OCI-LY1 (cell line): ENCODE data around the gene UGT1A9.

Source experiments
- H2AFZ ChIP-seq: fragments of 200-600 bp; sonication (generic), shearing (Covaris generic); 2 replicates; pipeline ENCODE4 v1.6.0; 2014; ENCODE audit warnings: antibody characterized with exemption, mild to moderate bottlenecking, low read length
- H3F3A ChIP-seq: fragments of 200-600 bp; sonication (generic), shearing (Covaris generic); 2 replicates; pipeline ENCODE4 v1.6.0; 2014; ENCODE audit warnings: mild to moderate bottlenecking, antibody characterized with exemption, low read length, moderate library complexity; ENCODE audit not compliant: insufficient read depth
- H3K27ac ChIP-seq: fragments of 200-600 bp; sonication (generic); 2 replicates; pipeline ENCODE4 v1.5.1; 2014; ENCODE audit warnings: low read length, mixed run types, mild to moderate bottlenecking, low read depth; ENCODE audit not compliant: poor library complexity, severe bottlenecking
- H3K27me3 ChIP-seq: fragments of 200-600 bp; sonication (generic); 2 replicates; pipeline ENCODE4 v1.6.0; 2014; ENCODE audit warnings: antibody characterized with exemption, mild to moderate bottlenecking, low read length, moderate library complexity; ENCODE audit not compliant: insufficient read depth
- H3K36me3 ChIP-seq: fragments of 200-600 bp; sonication (generic); 2 replicates; pipeline ENCODE4 v1.6.1; 2014; ENCODE audit warnings: mild to moderate bottlenecking, antibody characterized with exemption, low read length, moderate library complexity, mixed read lengths; ENCODE audit not compliant: insufficient read depth
- H3K4me1 ChIP-seq: fragments of 200-600 bp; sonication (generic); 2 replicates; pipeline ENCODE4 v1.5.1; 2014; ENCODE audit warnings: mild to moderate bottlenecking, low read length, moderate library complexity; ENCODE audit not compliant: insufficient read depth, severe bottlenecking
- H3K4me2 ChIP-seq: fragments of 200-600 bp; sonication (generic), shearing (Covaris generic); 2 replicates; pipeline ENCODE4 v1.6.1; 2014; ENCODE audit warnings: low read length
- H3K4me3 ChIP-seq: fragments of 200-600 bp; sonication (generic); 2 replicates; pipeline ENCODE4 v1.5.1; 2014; ENCODE audit warnings: low read length, low read depth, mild to moderate bottlenecking, mixed read lengths; ENCODE audit not compliant: poor library complexity, severe bottlenecking
- H3K79me2 ChIP-seq: fragments of 200-600 bp; shearing (Covaris generic); 2 replicates; pipeline ENCODE4 v1.6.1; 2016; ENCODE audit warnings: mixed run types, low read length, mixed read lengths; ENCODE audit not compliant: insufficient read depth
- H3K9ac ChIP-seq: fragments of 200-600 bp; sonication (generic), shearing (Covaris generic); 2 replicates; pipeline ENCODE4 v1.6.1; 2014; ENCODE audit warnings: mild to moderate bottlenecking, low read length, mixed read lengths
- H3K9me2 ChIP-seq: fragments of 200-600 bp; sonication (generic), shearing (Covaris generic); 2 replicates; pipeline ENCODE4 v1.6.1; 2014; ENCODE audit warnings: low read depth, mild to moderate bottlenecking, low read length, mixed read lengths
- H3K9me3 ChIP-seq: fragments of 200-600 bp; shearing (Covaris generic); 2 replicates; pipeline ENCODE4 v1.6.1; 2014; ENCODE audit warnings: low read length, mixed read lengths
- H4K20me1 ChIP-seq: fragments of 200-600 bp; sonication (generic), shearing (Covaris generic); 2 replicates; pipeline ENCODE4 v1.6.0; 2016; ENCODE audit warnings: mild to moderate bottlenecking, low read length; ENCODE audit not compliant: insufficient read depth
- EZH2 ChIP-seq: fragments of 200-600 bp; sonication (generic), shearing (Covaris generic); IDR thresholded peaks from 2 replicates; pipeline ENCODE4 v1.8.0; 2017; ENCODE audit warnings: borderline replicate concordance, mixed run types, mild to moderate bottlenecking, antibody characterized with exemption, low read length, moderate library complexity, mixed read lengths
- TF ChIP-seq, protein P1 (sequence below): fragments of 200-600 bp; sonication (generic), shearing (Covaris generic); IDR thresholded peaks from 2 replicates; pipeline ENCODE4 v1.5.1; 2017; ENCODE audit warnings: mild to moderate bottlenecking, antibody characterized with exemption, low read length, moderate library complexity, mixed read lengths

UGT1A9 gene

DNA sequence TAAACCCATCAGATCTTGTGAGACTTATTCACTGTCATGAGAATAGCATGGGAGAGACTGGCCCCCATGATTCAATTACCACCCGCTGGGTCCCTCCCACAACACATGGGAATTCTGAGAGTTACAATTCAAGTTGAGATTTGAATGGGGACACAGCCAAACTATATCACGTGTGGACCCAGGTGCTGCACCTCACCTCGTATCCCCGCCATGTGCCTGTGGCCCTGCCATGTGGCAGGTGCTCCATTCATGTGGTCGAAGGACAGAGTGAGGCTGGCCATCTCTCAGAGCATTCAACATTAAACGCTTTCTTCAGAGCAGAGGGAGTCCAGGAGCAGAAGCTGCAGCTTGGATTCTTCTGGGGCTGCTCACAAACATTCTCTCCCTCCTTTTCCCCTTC lies 138.7 kb downstream of the UGT1A9 start:
- no peak overlapping the region for H3K4me3 ChIP-seq
- H3K36me3 ChIP-seq: no peaks in the 10 kb centered on the region; the same call in 1 of the 2 replicates
- no peak overlapping the region for H2AFZ ChIP-seq
- H3F3A ChIP-seq: no peaks in the 10 kb centered on the region
- TF ChIP-seq EZH2: no peak
- TF ChIP-seq, protein P1, sequence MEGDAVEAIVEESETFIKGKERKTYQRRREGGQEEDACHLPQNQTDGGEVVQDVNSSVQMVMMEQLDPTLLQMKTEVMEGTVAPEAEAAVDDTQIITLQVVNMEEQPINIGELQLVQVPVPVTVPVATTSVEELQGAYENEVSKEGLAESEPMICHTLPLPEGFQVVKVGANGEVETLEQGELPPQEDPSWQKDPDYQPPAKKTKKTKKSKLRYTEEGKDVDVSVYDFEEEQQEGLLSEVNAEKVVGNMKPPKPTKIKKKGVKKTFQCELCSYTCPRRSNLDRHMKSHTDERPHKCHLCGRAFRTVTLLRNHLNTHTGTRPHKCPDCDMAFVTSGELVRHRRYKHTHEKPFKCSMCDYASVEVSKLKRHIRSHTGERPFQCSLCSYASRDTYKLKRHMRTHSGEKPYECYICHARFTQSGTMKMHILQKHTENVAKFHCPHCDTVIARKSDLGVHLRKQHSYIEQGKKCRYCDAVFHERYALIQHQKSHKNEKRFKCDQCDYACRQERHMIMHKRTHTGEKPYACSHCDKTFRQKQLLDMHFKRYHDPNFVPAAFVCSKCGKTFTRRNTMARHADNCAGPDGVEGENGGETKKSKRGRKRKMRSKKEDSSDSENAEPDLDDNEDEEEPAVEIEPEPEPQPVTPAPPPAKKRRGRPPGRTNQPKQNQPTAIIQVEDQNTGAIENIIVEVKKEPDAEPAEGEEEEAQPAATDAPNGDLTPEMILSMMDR: no peak
- H3K9ac ChIP-seq: no peak overlapping the region
- no peaks in the 10 kb centered on the region for H3K4me1 ChIP-seq
- no peaks in the 10 kb centered on the region for H3K9me2 ChIP-seq
- no peaks in the 10 kb centered on the region for H4K20me1 ChIP-seq
- no peaks in the 10 kb centered on the region for H3K27me3 ChIP-seq
- no peaks in the 10 kb centered on the region for H3K79me2 ChIP-seq
- H3K27ac ChIP-seq: no peak overlapping the region
- H3K4me2 ChIP-seq: no peak overlapping the region
- no peaks in the 10 kb centered on the region for H3K9me3 ChIP-seq

DNA sequence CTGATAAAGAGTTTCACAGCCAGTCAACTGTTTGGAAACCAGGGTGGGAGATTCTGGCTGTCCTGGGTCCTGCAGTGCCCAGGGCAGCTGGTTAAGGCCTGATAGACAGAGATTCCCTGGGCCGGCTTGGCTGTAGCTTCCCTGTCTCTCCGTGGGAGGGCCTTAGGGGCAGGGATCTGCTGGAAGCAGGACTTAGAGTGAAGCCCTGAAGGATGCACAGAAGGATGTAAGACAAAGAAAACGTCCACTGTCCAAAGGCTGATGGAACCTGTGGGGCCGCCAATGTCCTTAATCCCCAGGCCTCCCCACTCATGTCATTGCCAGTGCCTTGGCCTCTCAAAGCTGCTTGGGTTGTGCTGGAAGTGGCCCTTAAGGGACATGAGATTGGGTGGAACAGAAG lies 139.4 kb downstream of the UGT1A9 start:
- H3K36me3 ChIP-seq: no peaks in the 10 kb centered on the region; the same call in 1 of the 2 replicates
- TF ChIP-seq, protein P1: no peak
- TF ChIP-seq EZH2: no peak
- H4K20me1 ChIP-seq: no peaks in the 10 kb centered on the region
- H2AFZ ChIP-seq: no peak overlapping the region
- no peaks in the 10 kb centered on the region for H3K9me3 ChIP-seq
- no peaks in the 10 kb centered on the region for H3K27me3 ChIP-seq
- no peak overlapping the region for H3K27ac ChIP-seq
- H3K4me1 ChIP-seq: no peaks in the 10 kb centered on the region
- no peak overlapping the region for H3K4me2 ChIP-seq
- H3K4me3 ChIP-seq: no peak overlapping the region
- no peaks in the 10 kb centered on the region for H3K9me2 ChIP-seq
- H3K79me2 ChIP-seq: no peaks in the 10 kb centered on the region
- no peak overlapping the region for H3K9ac ChIP-seq
- no peaks in the 10 kb centered on the region for H3F3A ChIP-seq

- H3K36me3 ChIP-seq: no peaks in the 10 kb centered on the region; the same call in 1 of the 2 replicates
- H3K4me3 ChIP-seq: no peak overlapping the region
- no peaks in the 10 kb centered on the region for H3K4me1 ChIP-seq
- H3F3A ChIP-seq: no peaks in the 10 kb centered on the region
- no peak overlapping the region for H3K4me2 ChIP-seq
- no peaks in the 10 kb centered on the region for H3K9me3 ChIP-seq
- TF ChIP-seq, protein P1: no peak
- TF ChIP-seq EZH2: no peak
- H4K20me1 ChIP-seq: no peaks in the 10 kb centered on the region
- H3K9me2 ChIP-seq: no peaks in the 10 kb centered on the region
- no peak overlapping the region for H3K9ac ChIP-seq
- H3K27ac ChIP-seq: no peak overlapping the region
- no peak overlapping the region for H2AFZ ChIP-seq
- H3K79me2 ChIP-seq: no peaks in the 10 kb centered on the region
- H3K27me3 ChIP-seq: no peaks in the 10 kb centered on the region
Observed at GRCh38 chr2:233811732-233812131, 140.0 kb downstream of the UGT1A9 start.
